Measurements from ENCODE around the gene CHST10.

GRCh38 chr2:100409461-100409860, 8.0 kb downstream of the CHST10 start:
- TF ChIP-seq CTCF (IDR thresholded peaks at IDR 0.05; ENCODE audit: low read depth, low read length): no peak
- no peak for TF ChIP-seq POLR2A (IDR thresholded peaks at IDR 0.05; ENCODE audit: extremely low read depth, insufficient read length)
- no peak for TF ChIP-seq MAX (IDR thresholded peaks at IDR 0.05; ENCODE audit: low read depth, low read length)
- TF ChIP-seq MYC (IDR thresholded peaks at IDR 0.05; ENCODE audit: low read depth, low read length): no peak

All from NB4 (cell line).